WTC11 (cell line): Measurements from ENCODE around the gene TSHZ1. TPM values are rescaled to one million over a fixed set of nuclear protein-coding genes. Genes with fewer than 3 reads are reported as not detected.

Experiments
- ATAC-seq: fragments of 200-7000 bp; cut with Tn5 transposase; 2 replicates; pipeline ENCODE4 v1.10.0; 2021; ENCODE audit warnings: mild to moderate bottlenecking, moderate library complexity
- CTCF ChIA-PET: fragments of 300-600 bp; sonication (Branson Sonifier 250); formaldehyde crosslinking; loops from one replicate; lab custom pipeline; 2021; ENCODE audit warnings: antibody characterized with exemption; lab: Charles Lee
- POLR2A ChIA-PET: fragments of 350-600 bp; sonication (Branson Sonifier 250); formaldehyde crosslinking; loops from one replicate; lab custom pipeline; 2021; ENCODE audit warnings: antibody characterized with exemption; lab: Charles Lee
- DNase-seq: peaks from one replicate; pipeline ENCODE4 v3.0.0; 2021; ENCODE audit warnings: low spot score
- H3K27ac Mint-ChIP-seq: 2 replicates; pipeline ENCODE4 v1.8.0; 2021; ENCODE audit warnings: mixed read lengths
- H3K27me3 Mint-ChIP-seq: 2 replicates; pipeline ENCODE4 v1.8.0; 2021; ENCODE audit warnings: low read depth, mild to moderate bottlenecking, moderate library complexity, mixed read lengths
- H3K36me3 Mint-ChIP-seq: 2 replicates; pipeline ENCODE4 v1.8.0; 2021; ENCODE audit warnings: mixed read lengths
- H3K4me1 Mint-ChIP-seq: 2 replicates; pipeline ENCODE4 v1.8.0; 2022; ENCODE audit warnings: mixed read lengths
- H3K4me3 Mint-ChIP-seq: 2 replicates; pipeline ENCODE4 v1.8.0; 2021; ENCODE audit warnings: mild to moderate bottlenecking, moderate library complexity, mixed read lengths
- H3K9me3 Mint-ChIP-seq: 2 replicates; pipeline ENCODE4 v1.8.0; 2021; ENCODE audit warnings: mixed read lengths
- EMX1 ChIP-seq: fragments of 250-450 bp; sonication (Bioruptor Pico); IDR thresholded peaks from 2 replicates; pipeline ENCODE4 v1.8.0; 2021; ENCODE audit warnings: mild to moderate bottlenecking
- ETV6 ChIP-seq: sonication (generic); formaldehyde crosslinking; IDR thresholded peaks from 2 replicates; pipeline ENCODE4 v1.8.1; 2022; ENCODE audit warnings: mild to moderate bottlenecking, missing genetic modification reagents
- FOXJ3 ChIP-seq: sonication (generic); formaldehyde crosslinking; IDR thresholded peaks from 2 replicates; pipeline ENCODE4 v1.9.0; 2021; ENCODE audit warnings: missing genetic modification reagents, mild to moderate bottlenecking, borderline replicate concordance
- GTF2I ChIP-seq: fragments of 250-450 bp; sonication (Bioruptor Pico); conservative IDR thresholded peaks from 2 replicates; pipeline ENCODE4 v1.4.0; 2021; ENCODE audit warnings: mild to moderate bottlenecking
- IRF2 ChIP-seq: sonication (generic); formaldehyde crosslinking; IDR thresholded peaks from 2 replicates; pipeline ENCODE4 v1.8.0; 2022; ENCODE audit warnings: low read depth, missing genetic modification reagents, borderline replicate concordance
- PRRX2 ChIP-seq: fragments of 250-450 bp; sonication (Bioruptor Pico); IDR thresholded peaks from 2 replicates; pipeline ENCODE4 v1.8.0; 2021; ENCODE audit warnings: mild to moderate bottlenecking
- SMAD3 ChIP-seq: sonication (generic); formaldehyde crosslinking; IDR thresholded peaks from 2 replicates; pipeline ENCODE4 v1.8.0; 2022; ENCODE audit warnings: missing genetic modification reagents, mild to moderate bottlenecking, borderline replicate concordance
- SP1 ChIP-seq: sonication (generic); formaldehyde crosslinking; conservative IDR thresholded peaks from 2 replicates; pipeline ENCODE4 v1.8.1; 2022; ENCODE audit warnings: missing genetic modification reagents
- TEAD1 ChIP-seq: sonication (generic); formaldehyde crosslinking; IDR thresholded peaks from 2 replicates; pipeline ENCODE4 v1.8.0; 2022; ENCODE audit warnings: mild to moderate bottlenecking, missing genetic modification reagents
- ZNF232 ChIP-seq: sonication (generic); formaldehyde crosslinking; IDR thresholded peaks from 2 replicates; pipeline ENCODE4 v1.8.0; 2022; ENCODE audit warnings: mild to moderate bottlenecking, missing genetic modification reagents
- ZNF416 ChIP-seq: fragments of 250-450 bp; sonication (Bioruptor Pico); IDR thresholded peaks from 2 replicates; pipeline ENCODE4 v1.9.0; 2021; ENCODE audit warnings: mild to moderate bottlenecking, inconsistent platforms
- total RNA-seq: library from RNA; stranded (reverse); gene quantifications from 3 replicates; pipeline ENCODE4 v1.2.3, GENCODE V29; 2021
- TF ChIP-seq, protein P1 (sequence below): sonication (generic); formaldehyde crosslinking; IDR thresholded peaks from 2 replicates; pipeline ENCODE4 v1.8.0; 2023; ENCODE audit warnings: missing genetic modification reagents, mild to moderate bottlenecking, borderline replicate concordance
- TF ChIP-seq, protein P2 (sequence below): sonication (generic); formaldehyde crosslinking; IDR thresholded peaks from 2 replicates; pipeline ENCODE4 v1.8.1; 2023; ENCODE audit warnings: mild to moderate bottlenecking, missing genetic modification reagents, borderline replicate concordance
- TF ChIP-seq, protein P3 (sequence below): sonication (generic); formaldehyde crosslinking; IDR thresholded peaks from 2 replicates; pipeline ENCODE4 v1.8.1; 2022; ENCODE audit warnings: low read depth, mild to moderate bottlenecking, moderate library complexity, missing genetic modification reagents, borderline replicate concordance
- TF ChIP-seq, protein P4 (sequence below): sonication (generic); formaldehyde crosslinking; IDR thresholded peaks from 2 replicates; pipeline ENCODE4 v1.8.0; 2023; ENCODE audit warnings: missing genetic modification reagents
- TF ChIP-seq, protein P5 (sequence below): sonication (generic); formaldehyde crosslinking; IDR thresholded peaks from 2 replicates; pipeline ENCODE4 v1.8.0; 2022; ENCODE audit warnings: mild to moderate bottlenecking, missing genetic modification reagents
- TF ChIP-seq, protein P6 (sequence below): fragments of 250-450 bp; sonication (Bioruptor Pico); IDR thresholded peaks from 2 replicates; pipeline ENCODE4 v1.8.0; 2021; ENCODE audit warnings: mild to moderate bottlenecking
- TF ChIP-seq, protein P7 (sequence below): fragments of 250-450 bp; sonication (Bioruptor Pico); IDR thresholded peaks from 2 replicates; pipeline ENCODE4 v1.9.0; 2021; ENCODE audit warnings: mild to moderate bottlenecking
- TF ChIP-seq, protein P8 (sequence below): sonication (generic); formaldehyde crosslinking; IDR thresholded peaks from 2 replicates; pipeline ENCODE4 v1.8.1; 2022; ENCODE audit warnings: mild to moderate bottlenecking, moderate library complexity, missing genetic modification reagents
- TF ChIP-seq, protein P9 (sequence below): fragments of 250-450 bp; sonication (Bioruptor Pico); conservative IDR thresholded peaks from 2 replicates; pipeline ENCODE4 v1.9.0; 2021; ENCODE audit warnings: mild to moderate bottlenecking

TSHZ1 gene
- total RNA-seq, 1 experiment from 2014 or later, result 2.9 TPM

DNA sequence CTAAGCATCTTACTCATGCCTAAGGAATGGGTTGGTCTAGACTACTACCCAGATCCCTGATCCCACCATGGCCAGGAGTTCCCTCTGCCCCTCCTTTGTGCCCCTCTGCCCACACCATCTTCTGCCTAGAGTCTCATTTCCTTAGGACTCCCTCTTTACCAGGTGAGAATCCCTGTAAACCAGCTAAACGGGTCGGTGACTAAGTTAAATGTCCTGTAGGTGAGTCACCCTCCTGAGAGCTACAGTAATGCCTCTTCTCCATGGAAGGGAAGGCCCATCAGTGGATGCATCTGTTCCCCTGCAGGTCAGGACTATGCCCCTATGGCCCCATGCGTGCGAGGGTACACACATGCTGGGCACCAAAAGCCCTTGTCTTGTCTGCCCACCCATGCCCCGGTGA lies 27.1 kb upstream of the TSHZ1 start (continued):
- TF ChIP-seq, protein P1, sequence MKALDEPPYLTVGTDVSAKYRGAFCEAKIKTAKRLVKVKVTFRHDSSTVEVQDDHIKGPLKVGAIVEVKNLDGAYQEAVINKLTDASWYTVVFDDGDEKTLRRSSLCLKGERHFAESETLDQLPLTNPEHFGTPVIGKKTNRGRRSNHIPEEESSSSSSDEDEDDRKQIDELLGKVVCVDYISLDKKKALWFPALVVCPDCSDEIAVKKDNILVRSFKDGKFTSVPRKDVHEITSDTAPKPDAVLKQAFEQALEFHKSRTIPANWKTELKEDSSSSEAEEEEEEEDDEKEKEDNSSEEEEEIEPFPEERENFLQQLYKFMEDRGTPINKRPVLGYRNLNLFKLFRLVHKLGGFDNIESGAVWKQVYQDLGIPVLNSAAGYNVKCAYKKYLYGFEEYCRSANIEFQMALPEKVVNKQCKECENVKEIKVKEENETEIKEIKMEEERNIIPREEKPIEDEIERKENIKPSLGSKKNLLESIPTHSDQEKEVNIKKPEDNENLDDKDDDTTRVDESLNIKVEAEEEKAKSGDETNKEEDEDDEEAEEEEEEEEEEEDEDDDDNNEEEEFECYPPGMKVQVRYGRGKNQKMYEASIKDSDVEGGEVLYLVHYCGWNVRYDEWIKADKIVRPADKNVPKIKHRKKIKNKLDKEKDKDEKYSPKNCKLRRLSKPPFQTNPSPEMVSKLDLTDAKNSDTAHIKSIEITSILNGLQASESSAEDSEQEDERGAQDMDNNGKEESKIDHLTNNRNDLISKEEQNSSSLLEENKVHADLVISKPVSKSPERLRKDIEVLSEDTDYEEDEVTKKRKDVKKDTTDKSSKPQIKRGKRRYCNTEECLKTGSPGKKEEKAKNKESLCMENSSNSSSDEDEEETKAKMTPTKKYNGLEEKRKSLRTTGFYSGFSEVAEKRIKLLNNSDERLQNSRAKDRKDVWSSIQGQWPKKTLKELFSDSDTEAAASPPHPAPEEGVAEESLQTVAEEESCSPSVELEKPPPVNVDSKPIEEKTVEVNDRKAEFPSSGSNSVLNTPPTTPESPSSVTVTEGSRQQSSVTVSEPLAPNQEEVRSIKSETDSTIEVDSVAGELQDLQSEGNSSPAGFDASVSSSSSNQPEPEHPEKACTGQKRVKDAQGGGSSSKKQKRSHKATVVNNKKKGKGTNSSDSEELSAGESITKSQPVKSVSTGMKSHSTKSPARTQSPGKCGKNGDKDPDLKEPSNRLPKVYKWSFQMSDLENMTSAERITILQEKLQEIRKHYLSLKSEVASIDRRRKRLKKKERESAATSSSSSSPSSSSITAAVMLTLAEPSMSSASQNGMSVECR, result no peak
- TF ChIP-seq SMAD3, result no peak
- TF ChIP-seq, protein P2, sequence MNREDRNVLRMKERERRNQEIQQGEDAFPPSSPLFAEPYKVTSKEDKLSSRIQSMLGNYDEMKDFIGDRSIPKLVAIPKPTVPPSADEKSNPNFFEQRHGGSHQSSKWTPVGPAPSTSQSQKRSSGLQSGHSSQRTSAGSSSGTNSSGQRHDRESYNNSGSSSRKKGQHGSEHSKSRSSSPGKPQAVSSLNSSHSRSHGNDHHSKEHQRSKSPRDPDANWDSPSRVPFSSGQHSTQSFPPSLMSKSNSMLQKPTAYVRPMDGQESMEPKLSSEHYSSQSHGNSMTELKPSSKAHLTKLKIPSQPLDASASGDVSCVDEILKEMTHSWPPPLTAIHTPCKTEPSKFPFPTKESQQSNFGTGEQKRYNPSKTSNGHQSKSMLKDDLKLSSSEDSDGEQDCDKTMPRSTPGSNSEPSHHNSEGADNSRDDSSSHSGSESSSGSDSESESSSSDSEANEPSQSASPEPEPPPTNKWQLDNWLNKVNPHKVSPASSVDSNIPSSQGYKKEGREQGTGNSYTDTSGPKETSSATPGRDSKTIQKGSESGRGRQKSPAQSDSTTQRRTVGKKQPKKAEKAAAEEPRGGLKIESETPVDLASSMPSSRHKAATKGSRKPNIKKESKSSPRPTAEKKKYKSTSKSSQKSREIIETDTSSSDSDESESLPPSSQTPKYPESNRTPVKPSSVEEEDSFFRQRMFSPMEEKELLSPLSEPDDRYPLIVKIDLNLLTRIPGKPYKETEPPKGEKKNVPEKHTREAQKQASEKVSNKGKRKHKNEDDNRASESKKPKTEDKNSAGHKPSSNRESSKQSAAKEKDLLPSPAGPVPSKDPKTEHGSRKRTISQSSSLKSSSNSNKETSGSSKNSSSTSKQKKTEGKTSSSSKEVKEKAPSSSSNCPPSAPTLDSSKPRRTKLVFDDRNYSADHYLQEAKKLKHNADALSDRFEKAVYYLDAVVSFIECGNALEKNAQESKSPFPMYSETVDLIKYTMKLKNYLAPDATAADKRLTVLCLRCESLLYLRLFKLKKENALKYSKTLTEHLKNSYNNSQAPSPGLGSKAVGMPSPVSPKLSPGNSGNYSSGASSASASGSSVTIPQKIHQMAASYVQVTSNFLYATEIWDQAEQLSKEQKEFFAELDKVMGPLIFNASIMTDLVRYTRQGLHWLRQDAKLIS, result no peak
- TF ChIP-seq, protein P3, sequence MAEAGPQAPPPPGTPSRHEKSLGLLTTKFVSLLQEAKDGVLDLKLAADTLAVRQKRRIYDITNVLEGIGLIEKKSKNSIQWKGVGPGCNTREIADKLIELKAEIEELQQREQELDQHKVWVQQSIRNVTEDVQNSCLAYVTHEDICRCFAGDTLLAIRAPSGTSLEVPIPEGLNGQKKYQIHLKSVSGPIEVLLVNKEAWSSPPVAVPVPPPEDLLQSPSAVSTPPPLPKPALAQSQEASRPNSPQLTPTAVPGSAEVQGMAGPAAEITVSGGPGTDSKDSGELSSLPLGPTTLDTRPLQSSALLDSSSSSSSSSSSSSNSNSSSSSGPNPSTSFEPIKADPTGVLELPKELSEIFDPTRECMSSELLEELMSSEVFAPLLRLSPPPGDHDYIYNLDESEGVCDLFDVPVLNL (CRISPR knock-in tag), result no peak

DNA sequence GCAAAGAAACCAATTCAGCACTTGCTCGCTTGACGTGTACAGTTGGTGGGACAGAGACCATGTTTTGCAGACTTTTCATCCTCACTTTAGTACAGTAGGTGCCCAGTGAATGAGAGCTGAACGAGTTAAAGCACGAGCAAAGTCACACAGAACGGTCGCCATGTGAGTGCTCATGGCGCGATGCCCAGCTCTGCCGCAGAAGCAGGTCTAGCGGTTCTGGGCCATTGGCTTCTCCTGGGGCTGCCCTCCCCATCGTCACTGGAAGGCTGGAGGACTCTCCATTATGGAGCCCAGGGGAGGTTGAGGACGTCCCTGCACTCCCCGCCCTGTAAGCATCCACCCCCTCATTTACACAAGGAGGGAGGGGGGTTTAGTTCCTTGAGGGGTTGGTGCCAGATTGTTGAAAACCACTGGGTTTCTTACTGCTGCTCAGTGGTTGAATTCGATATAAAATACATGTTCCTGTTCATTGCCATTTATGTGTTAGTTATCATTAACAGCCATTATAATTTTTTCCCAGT lies 26.6 kb upstream of the TSHZ1 start:
- POLR2A ChIA-PET, result no interaction called here
- Mint-ChIP-seq H3K27ac (no peak overlapping the region), H3K4me3 (no peak overlapping the region), H3K36me3 (no peaks in the 10 kb centered on the region), H3K4me1 (peaks cover 25% of the 10 kb centered on the region), H3K9me3 (peaks cover 9% of the 10 kb centered on the region), H3K27me3 (no peaks in the 10 kb centered on the region)
- CTCF ChIA-PET, result no interaction called here
- ATAC-seq, result no peak
- no peak for DNase-seq
- TF ChIP-seq IRF2 (CRISPR knock-in tag) (no peak), SMAD3 (no peak), ZNF416 (no peak), GTF2I (CRISPR knock-in tag) (no peak), EMX1 (CRISPR knock-in tag) (no peak), ETV6 (CRISPR knock-in tag) (no peak), FOXJ3 (CRISPR knock-in tag) (no peak), PRRX2 (CRISPR knock-in tag) (no peak), ZNF232 (CRISPR knock-in tag) (no peak), SP1 (no peak), TEAD1 (CRISPR knock-in tag) (no peak)
- TF ChIP-seq, protein P4, sequence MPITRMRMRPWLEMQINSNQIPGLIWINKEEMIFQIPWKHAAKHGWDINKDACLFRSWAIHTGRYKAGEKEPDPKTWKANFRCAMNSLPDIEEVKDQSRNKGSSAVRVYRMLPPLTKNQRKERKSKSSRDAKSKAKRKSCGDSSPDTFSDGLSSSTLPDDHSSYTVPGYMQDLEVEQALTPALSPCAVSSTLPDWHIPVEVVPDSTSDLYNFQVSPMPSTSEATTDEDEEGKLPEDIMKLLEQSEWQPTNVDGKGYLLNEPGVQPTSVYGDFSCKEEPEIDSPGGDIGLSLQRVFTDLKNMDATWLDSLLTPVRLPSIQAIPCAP (CRISPR knock-in tag), result no peak
- TF ChIP-seq, protein P5, sequence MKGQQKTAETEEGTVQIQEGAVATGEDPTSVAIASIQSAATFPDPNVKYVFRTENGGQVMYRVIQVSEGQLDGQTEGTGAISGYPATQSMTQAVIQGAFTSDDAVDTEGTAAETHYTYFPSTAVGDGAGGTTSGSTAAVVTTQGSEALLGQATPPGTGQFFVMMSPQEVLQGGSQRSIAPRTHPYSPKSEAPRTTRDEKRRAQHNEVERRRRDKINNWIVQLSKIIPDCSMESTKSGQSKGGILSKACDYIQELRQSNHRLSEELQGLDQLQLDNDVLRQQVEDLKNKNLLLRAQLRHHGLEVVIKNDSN (CRISPR knock-in tag), result no peak
- TF ChIP-seq, protein P6, sequence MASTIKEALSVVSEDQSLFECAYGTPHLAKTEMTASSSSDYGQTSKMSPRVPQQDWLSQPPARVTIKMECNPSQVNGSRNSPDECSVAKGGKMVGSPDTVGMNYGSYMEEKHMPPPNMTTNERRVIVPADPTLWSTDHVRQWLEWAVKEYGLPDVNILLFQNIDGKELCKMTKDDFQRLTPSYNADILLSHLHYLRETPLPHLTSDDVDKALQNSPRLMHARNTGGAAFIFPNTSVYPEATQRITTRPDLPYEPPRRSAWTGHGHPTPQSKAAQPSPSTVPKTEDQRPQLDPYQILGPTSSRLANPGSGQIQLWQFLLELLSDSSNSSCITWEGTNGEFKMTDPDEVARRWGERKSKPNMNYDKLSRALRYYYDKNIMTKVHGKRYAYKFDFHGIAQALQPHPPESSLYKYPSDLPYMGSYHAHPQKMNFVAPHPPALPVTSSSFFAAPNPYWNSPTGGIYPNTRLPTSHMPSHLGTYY (CRISPR knock-in tag), result no peak
- TF ChIP-seq, protein P7, sequence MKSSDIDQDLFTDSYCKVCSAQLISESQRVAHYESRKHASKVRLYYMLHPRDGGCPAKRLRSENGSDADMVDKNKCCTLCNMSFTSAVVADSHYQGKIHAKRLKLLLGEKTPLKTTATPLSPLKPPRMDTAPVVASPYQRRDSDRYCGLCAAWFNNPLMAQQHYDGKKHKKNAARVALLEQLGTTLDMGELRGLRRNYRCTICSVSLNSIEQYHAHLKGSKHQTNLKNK (CRISPR knock-in tag), result no peak
- TF ChIP-seq, protein P8, sequence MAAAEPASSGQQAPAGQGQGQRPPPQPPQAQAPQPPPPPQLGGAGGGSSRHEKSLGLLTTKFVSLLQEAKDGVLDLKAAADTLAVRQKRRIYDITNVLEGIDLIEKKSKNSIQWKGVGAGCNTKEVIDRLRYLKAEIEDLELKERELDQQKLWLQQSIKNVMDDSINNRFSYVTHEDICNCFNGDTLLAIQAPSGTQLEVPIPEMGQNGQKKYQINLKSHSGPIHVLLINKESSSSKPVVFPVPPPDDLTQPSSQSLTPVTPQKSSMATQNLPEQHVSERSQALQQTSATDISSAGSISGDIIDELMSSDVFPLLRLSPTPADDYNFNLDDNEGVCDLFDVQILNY (CRISPR knock-in tag), result no peak
- TF ChIP-seq, protein P9, sequence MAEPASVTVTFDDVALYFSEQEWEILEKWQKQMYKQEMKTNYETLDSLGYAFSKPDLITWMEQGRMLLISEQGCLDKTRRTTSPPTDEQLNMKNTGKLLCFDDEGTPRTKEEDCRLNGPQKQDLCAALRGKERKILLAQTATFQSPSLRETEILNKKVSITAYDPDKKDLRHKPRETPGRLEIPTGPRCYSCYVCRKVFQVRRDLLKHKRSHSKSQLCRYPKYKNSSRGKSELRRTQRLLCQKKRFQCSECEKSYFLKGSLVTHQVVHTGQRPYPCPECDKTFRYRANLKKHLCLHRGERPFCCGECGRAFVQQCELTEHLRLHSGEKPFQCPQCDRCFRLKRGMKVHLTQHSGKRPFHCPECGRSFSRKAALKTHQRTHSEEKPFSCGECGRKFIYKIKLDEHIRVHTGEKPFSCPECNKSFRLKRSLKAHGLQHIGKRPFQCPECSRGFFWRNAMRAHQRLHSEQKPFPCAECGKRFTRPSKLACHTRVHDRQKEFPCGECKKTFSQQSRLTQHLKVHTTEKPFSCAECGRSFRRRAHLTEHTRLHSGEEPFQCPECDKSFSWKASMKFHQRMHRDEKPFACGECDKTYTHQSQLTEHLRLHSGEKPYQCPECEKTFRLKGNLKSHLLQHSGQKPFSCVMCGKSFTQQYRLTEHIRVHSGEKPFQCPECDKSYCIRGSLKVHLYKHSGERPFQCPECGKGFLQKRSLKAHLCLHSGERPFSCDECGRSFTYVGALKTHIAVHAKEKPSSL (CRISPR knock-in tag), result no peak
